Dedifferentiated amniotic fluid mesenchymal stem cell (primary cell): Measurements from ENCODE around the gene GMDS.

ENCODE experiments used
- DNase-seq: peaks from one replicate; pipeline ENCODE4 v3.0.0-alpha.2; 2016; ENCODE audit errors: extremely low spot score

GMDS gene

GRCh38 chr6:2099870-2100269 is 145.5 kb downstream of the GMDS start:
- no peak for DNase-seq

GRCh38 chr6:2097464-2097863 is 147.9 kb downstream of the GMDS start:
- no peak for DNase-seq

- DNase-seq: no peak
These were observed 150.8 kb downstream of the GMDS start for GRCh38 chr6:2094642-2095041.

GRCh38 chr6:2086326-2086965 is 159.0 kb downstream of the GMDS start:
- DNase-seq: no peak

- DNase-seq: no peak
These were observed 159.7 kb downstream of the GMDS start for GRCh38 chr6:2085657-2086056.

GRCh38 chr6:2081155-2082138 is 164.0 kb downstream of the GMDS start:
- DNase-seq: no peak

- DNase-seq: no peak
These were observed 166.5 kb downstream of the GMDS start for GRCh38 chr6:2078888-2079287.

- no peak for DNase-seq
These were observed 167.6 kb downstream of the GMDS start for GRCh38 chr6:2077826-2078225.

GRCh38 chr6:2073476-2073875 is 171.9 kb downstream of the GMDS start:
- DNase-seq: no peak

GRCh38 chr6:2072453-2072852 is 173.0 kb downstream of the GMDS start:
- peak; percentile 87 for DNase-seq

GRCh38 chr6:2063547-2063946 is 181.9 kb downstream of the GMDS start:
- DNase-seq: no peak

GRCh38 chr6:2061880-2062279 is 183.5 kb downstream of the GMDS start:
- DNase-seq: no peak

- peak; percentile 24 for DNase-seq
These were observed 189.5 kb downstream of the GMDS start for GRCh38 chr6:2055911-2056310.

- no peak for DNase-seq
These were observed 190.3 kb downstream of the GMDS start for GRCh38 chr6:2055143-2055542.

GRCh38 chr6:2054516-2055067 is 190.8 kb downstream of the GMDS start:
- no peak for DNase-seq

- no peak for DNase-seq
These were observed 191.7 kb downstream of the GMDS start for GRCh38 chr6:2053691-2054090.

GRCh38 chr6:2047855-2048254 is 197.6 kb downstream of the GMDS start:
- no peak for DNase-seq

GRCh38 chr6:2044192-2044591 is 201.2 kb downstream of the GMDS start:
- DNase-seq: no peak

- no peak for DNase-seq
These were observed 202.3 kb downstream of the GMDS start for GRCh38 chr6:2042956-2043648.

- DNase-seq: no peak
These were observed 207.3 kb downstream of the GMDS start for GRCh38 chr6:2038092-2038491.

- no peak for DNase-seq
These were observed 208.0 kb downstream of the GMDS start for GRCh38 chr6:2037237-2037926.

- no peak for DNase-seq
These were observed 208.7 kb downstream of the GMDS start for GRCh38 chr6:2036710-2037023.
